ENCODE measurements around the gene HFE. TPM values are rescaled to one million over a fixed set of nuclear protein-coding genes. Genes with fewer than 3 reads are reported as not detected.
A peak's percentile ranks its signal among the peaks of the same experiment; 100 is the strongest.

The HFE gene
- total and polyA plus RNA-seq, 2 of the 13 experiments (the other 11 are each of a cell fraction or from before 2014, with no cell fraction given): 3.7 to 6.3 TPM

GRCh38 chr6:26087284-26088115 lies at the start of gene HFE (continued):
- TF ChIP-seq NFRKB (IDR thresholded peaks at IDR 0.05) (no peak), ZNF484 (CRISPR knock-in tag; IDR thresholded peaks at IDR 0.05; ENCODE audit: borderline replicate concordance, low read depth) (no peak), MXD3 (CRISPR knock-in tag; IDR thresholded peaks at IDR 0.05) (peak; percentile 78), PAWR (CRISPR knock-in tag; IDR thresholded peaks at IDR 0.05; ENCODE audit: borderline replicate concordance) (0 out of 2 replicates have a peak, but pooled peaks have one; percentile 11), MAFG (CRISPR knock-in tag; IDR thresholded peaks at IDR 0.05) (no peak), KDM3A (CRISPR knock-in tag; IDR thresholded peaks at IDR 0.05; ENCODE audit: low read depth) (peak; percentile 85), ZNF280D (CRISPR knock-in tag; IDR thresholded peaks at IDR 0.05) (no peak), ZBED4 (CRISPR knock-in tag; IDR thresholded peaks at IDR 0.05; ENCODE audit: borderline replicate concordance) (no peak), ZBTB43 (CRISPR knock-in tag; conservative IDR thresholded peaks at IDR 0.05) (no peak), TEAD3 (CRISPR knock-in tag; optimal IDR thresholded peaks at IDR 0.05; ENCODE audit: borderline replicate concordance) (no peak), ZBTB26 (CRISPR knock-in tag; IDR thresholded peaks at IDR 0.05; ENCODE audit: borderline replicate concordance) (no peak), MYC (CRISPR knock-in tag; IDR thresholded peaks at IDR 0.05; ENCODE audit: borderline replicate concordance) (peak; percentile 42; the same call in 1 of the 2 replicates), IKZF5 (CRISPR knock-in tag; IDR thresholded peaks at IDR 0.05) (peak; percentile 43; the same call in 1 of the 2 replicates), ZBTB2 (CRISPR knock-in tag; IDR thresholded peaks at IDR 0.05; ENCODE audit: low read depth) (no peak), ARNTL (CRISPR knock-in tag; IDR thresholded peaks at IDR 0.05) (peak; percentile 20; the same call in 1 of the 2 replicates)
